CD4-positive, alpha-beta T cell treated with Interleukin-17A for 1 hour (primary cell): Measurements from ENCODE around the gene APLP1.
"Not testable (repeated sequence)": the region's sequence is repeated elsewhere in the genome, so short reads cannot be mapped to it uniquely, and the experiment has no call there.

Source experiments
- DNase-seq: peaks from one replicate; pipeline ENCODE4 v3.0.0-alpha.2; 2020

APLP1 gene

GRCh38 chr19:35868172-35868822 lies at the start of gene APLP1:
TSS of gene APLP1 (plus strand) at chr19:35868574. CDS start at chr19:35868637, 63 bp downstream.
- peak; percentile 66 for DNase-seq

GRCh38 chr19:35822579-35822978 lies 45.8 kb upstream of the APLP1 start:
- DNase-seq: no peak

- DNase-seq: no peak
These were observed 44.2 kb upstream of the APLP1 start for GRCh38 chr19:35824150-35824549.

GRCh38 chr19:35828692-35829301 lies 39.6 kb upstream of the APLP1 start:
- DNase-seq: peak; percentile 34

- DNase-seq: no peak
These were observed 37.4 kb upstream of the APLP1 start for GRCh38 chr19:35830986-35831385.

GRCh38 chr19:35832054-35832453 lies 36.3 kb upstream of the APLP1 start:
- no peak for DNase-seq

GRCh38 chr19:35833972-35834371 lies 34.4 kb upstream of the APLP1 start:
- DNase-seq: no peak

- DNase-seq: not testable (repeated sequence)
These were observed 32.3 kb upstream of the APLP1 start for GRCh38 chr19:35836096-35836495.

GRCh38 chr19:35841961-35842595 lies 26.3 kb upstream of the APLP1 start:
- DNase-seq: no peak

GRCh38 chr19:35842666-35843272 lies 25.6 kb upstream of the APLP1 start:
- DNase-seq: no peak

- DNase-seq: no peak
These were observed 24.5 kb upstream of the APLP1 start for GRCh38 chr19:35843676-35844481.

- no peak for DNase-seq
These were observed 23.7 kb upstream of the APLP1 start for GRCh38 chr19:35844482-35845214.

- no peak for DNase-seq
These were observed 22.9 kb upstream of the APLP1 start for GRCh38 chr19:35845215-35846037.

- DNase-seq: no peak
These were observed 22.2 kb upstream of the APLP1 start for GRCh38 chr19:35846038-35846668.

GRCh38 chr19:35847911-35848310 lies 20.5 kb upstream of the APLP1 start:
- DNase-seq: no peak

- DNase-seq: no peak
These were observed 19.9 kb upstream of the APLP1 start for GRCh38 chr19:35848486-35848885.

GRCh38 chr19:35848919-35849505 lies 19.4 kb upstream of the APLP1 start:
- DNase-seq: no peak

GRCh38 chr19:35851213-35852028 lies 17.0 kb upstream of the APLP1 start:
- peak; percentile 17 for DNase-seq

- DNase-seq: no peak
These were observed 16.2 kb upstream of the APLP1 start, which contains the start of gene NPHS1 for GRCh38 chr19:35852029-35852780. TSS of gene NPHS1 (minus strand) at chr19:35852504. CDS start at chr19:35851837, 667 bp downstream.
